Dendritic cell treated with granulocyte-macrophage colony-stimulating factor and Interleukin-4, amounts not matched to agents 40 ng/mL and 50 ng/mL, for 4 days (primary cell): ENCODE data around the gene ARHGEF26.

Source experiments
- H3K27ac Mint-ChIP-seq: one replicate; pipeline ENCODE4 v1.8.0; 2022; ENCODE audit warnings: mild to moderate bottlenecking, mixed read lengths
- H3K27me3 Mint-ChIP-seq: one replicate; pipeline ENCODE4 v1.8.0; 2022; ENCODE audit warnings: mild to moderate bottlenecking, mixed read lengths
- H3K36me3 Mint-ChIP-seq: one replicate; pipeline ENCODE4 v1.8.0; 2022; ENCODE audit warnings: low read depth, mixed read lengths
- H3K4me1 Mint-ChIP-seq: one replicate; pipeline ENCODE4 v1.8.0; 2022; ENCODE audit warnings: low read depth, mixed read lengths
- H3K4me3 Mint-ChIP-seq: one replicate; pipeline ENCODE4 v1.8.0; 2022; ENCODE audit warnings: mild to moderate bottlenecking, moderate library complexity, mixed read lengths
- H3K9me3 Mint-ChIP-seq: one replicate; pipeline ENCODE4 v1.8.0; 2022; ENCODE audit warnings: mixed read lengths
- intact Hi-C: fragments of 100-400 bp; cut with micrococcal nuclease; formaldehyde crosslinking; loops from one replicate; pipeline ENCODE4 v1.15.0; 2022

Gene ARHGEF26

GRCh38 chr3:154223519-154223918, 102.3 kb downstream of the ARHGEF26 start:
- Mint-ChIP-seq H3K27ac (no peak overlapping the region), H3K27me3 (no peaks in the 10 kb centered on the region), H3K9me3 (no peaks in the 10 kb centered on the region), H3K4me1 (no peaks in the 10 kb centered on the region), H3K36me3 (no peaks in the 10 kb centered on the region), H3K4me3 (no peak overlapping the region)
- intact Hi-C loops: no loop called here

GRCh38 chr3:154224366-154224765, 103.2 kb downstream of the ARHGEF26 start:
- Mint-ChIP-seq H3K36me3 (no peaks in the 10 kb centered on the region), H3K27me3 (no peaks in the 10 kb centered on the region), H3K4me1 (no peaks in the 10 kb centered on the region), H3K4me3 (no peak overlapping the region), H3K9me3 (no peaks in the 10 kb centered on the region), H3K27ac (no peak overlapping the region)
- intact Hi-C loops: no loop called here

DNA sequence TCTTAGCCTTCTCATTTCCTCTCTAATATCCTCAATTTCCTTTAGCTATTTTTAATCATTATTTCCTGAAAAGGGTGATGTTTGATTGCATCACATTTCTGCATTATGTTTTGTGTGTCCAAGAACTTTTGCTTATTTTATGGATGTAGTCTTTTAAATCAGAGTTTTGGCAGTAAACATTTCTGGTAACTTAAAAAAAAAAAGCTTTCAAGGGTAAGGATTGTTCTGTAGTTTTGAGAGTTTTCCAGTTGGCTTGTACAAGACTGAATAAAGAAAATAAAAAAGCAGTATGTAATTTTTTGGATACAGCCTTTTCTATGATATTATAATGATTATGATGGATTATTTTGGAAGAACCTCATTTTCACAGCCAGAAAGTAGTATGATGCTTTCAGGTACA, 103.7 kb downstream of the ARHGEF26 start:
- Mint-ChIP-seq H3K4me3 (no peak overlapping the region), H3K27me3 (no peaks in the 10 kb centered on the region), H3K4me1 (no peaks in the 10 kb centered on the region), H3K9me3 (no peaks in the 10 kb centered on the region), H3K27ac (no peak overlapping the region), H3K36me3 (no peaks in the 10 kb centered on the region)
- intact Hi-C loops: no loop called here

DNA sequence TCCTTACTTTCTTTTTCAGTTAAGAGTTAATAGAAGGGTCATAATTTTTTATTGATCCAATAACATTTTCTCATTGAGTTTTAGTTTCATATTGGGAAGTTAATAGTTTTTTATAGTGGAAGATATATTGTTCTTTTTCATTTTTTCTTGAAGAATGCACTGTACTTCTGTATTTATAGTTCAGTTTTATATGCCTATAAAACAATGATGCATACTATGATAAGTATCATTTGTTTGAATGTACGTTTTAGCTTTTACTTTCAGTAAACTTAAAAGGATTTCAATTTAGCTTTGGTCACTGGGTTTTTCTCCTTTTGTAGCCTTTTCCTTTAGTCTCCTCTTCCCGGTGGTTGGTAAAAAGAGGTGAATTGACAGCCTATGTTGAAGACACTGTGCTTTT, 104.3 kb downstream of the ARHGEF26 start:
- Mint-ChIP-seq H3K4me3 (no peak overlapping the region), H3K9me3 (no peaks in the 10 kb centered on the region), H3K27ac (no peak overlapping the region), H3K27me3 (no peaks in the 10 kb centered on the region), H3K36me3 (no peaks in the 10 kb centered on the region), H3K4me1 (no peaks in the 10 kb centered on the region)
- intact Hi-C loops: no loop called here

DNA sequence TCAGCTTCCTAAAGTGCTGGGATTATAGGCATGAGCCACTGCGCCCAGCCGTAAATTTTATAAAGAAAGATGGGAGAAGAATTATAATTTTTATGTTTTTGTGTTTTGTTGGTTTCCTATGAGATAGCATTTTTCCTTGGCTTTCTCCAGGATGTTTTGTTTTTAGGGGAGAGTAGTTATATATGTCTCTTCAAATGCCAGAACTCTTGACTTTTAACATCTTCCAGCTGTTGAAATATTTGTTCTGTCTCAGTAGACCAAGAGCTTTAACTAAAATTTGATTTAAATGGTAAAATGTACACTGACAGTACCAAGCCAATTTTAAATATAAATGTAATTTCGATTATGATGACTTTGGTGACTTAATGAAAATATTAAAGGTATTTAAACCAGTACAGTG, 106.3 kb downstream of the ARHGEF26 start:
- no peaks in the 10 kb centered on the region for H3K36me3 Mint-ChIP-seq
- no peaks in the 10 kb centered on the region for H3K27me3 Mint-ChIP-seq
- H3K27ac Mint-ChIP-seq: no peak overlapping the region
- intact Hi-C loops: no loop called here
- H3K4me3 Mint-ChIP-seq: no peak overlapping the region
- no peaks in the 10 kb centered on the region for H3K4me1 Mint-ChIP-seq
- no peaks in the 10 kb centered on the region for H3K9me3 Mint-ChIP-seq

DNA sequence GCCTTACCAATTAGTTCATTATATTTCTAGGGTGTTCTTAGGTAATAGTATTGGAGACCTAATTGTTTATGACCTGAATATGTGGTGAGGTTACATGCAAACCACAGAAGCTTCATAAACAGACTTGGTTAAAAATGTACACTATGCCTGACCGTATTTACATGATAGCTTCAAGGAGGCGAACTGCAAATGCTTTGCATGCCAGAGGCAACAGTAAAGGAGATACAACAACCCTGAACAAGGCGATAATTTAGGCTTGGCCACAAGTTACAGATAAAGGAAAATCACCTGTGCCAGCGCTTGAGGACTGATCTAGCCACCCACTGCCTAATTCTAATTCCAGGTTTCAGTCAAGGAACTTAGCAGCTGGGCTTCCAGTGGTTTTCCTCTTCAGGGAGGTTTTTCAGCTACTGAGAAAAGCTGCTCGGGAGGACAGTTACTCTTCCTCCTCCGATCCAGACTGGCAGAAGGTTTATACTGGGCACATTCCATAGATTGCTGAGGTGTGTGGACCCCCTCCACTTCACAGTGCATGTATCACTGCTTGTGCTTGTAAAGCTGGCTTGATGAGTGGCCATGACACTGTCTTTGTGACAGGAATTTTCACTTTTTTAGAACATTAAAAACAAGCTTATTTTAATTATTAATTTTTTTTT, 107.5 kb downstream of the ARHGEF26 start:
- H3K36me3 Mint-ChIP-seq: no peaks in the 10 kb centered on the region
- intact Hi-C loops: no loop called here
- H3K9me3 Mint-ChIP-seq: no peaks in the 10 kb centered on the region
- H3K4me3 Mint-ChIP-seq: no peak overlapping the region
- H3K27ac Mint-ChIP-seq: no peak overlapping the region
- no peaks in the 10 kb centered on the region for H3K27me3 Mint-ChIP-seq
- no peaks in the 10 kb centered on the region for H3K4me1 Mint-ChIP-seq

DNA sequence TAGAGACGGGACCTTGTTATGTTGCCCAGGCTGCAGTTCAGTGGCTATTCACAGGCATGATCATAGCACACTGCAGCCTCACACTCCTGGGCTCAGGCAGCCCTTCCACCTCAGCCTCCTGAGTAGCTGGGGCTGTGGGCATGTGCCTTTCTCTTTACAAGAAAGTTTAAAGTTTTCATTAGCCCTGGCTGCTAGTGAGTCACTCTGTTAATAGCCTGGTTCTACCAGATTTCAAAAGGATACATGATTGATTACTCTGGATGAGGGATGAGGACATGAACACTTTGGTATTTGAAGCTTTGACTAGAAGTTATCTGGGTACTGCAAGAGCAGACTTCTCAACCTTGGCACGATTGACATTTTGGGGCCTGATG, 108.0 kb downstream of the ARHGEF26 start:
- Mint-ChIP-seq H3K4me1 (no peaks in the 10 kb centered on the region), H3K27ac (no peak overlapping the region), H3K27me3 (no peaks in the 10 kb centered on the region), H3K36me3 (no peaks in the 10 kb centered on the region), H3K4me3 (no peak overlapping the region), H3K9me3 (no peaks in the 10 kb centered on the region)
- intact Hi-C loops: no loop called here

- intact Hi-C loops: no loop called here
- no peak overlapping the region for H3K27ac Mint-ChIP-seq
- no peaks in the 10 kb centered on the region for H3K27me3 Mint-ChIP-seq
- H3K4me3 Mint-ChIP-seq: no peak overlapping the region
- H3K36me3 Mint-ChIP-seq: no peaks in the 10 kb centered on the region
- no peaks in the 10 kb centered on the region for H3K9me3 Mint-ChIP-seq
- H3K4me1 Mint-ChIP-seq: no peaks in the 10 kb centered on the region
Observed at GRCh38 chr3:154235330-154235729, 114.1 kb downstream of the ARHGEF26 start.

- no peaks in the 10 kb centered on the region for H3K9me3 Mint-ChIP-seq
- no peaks in the 10 kb centered on the region for H3K27me3 Mint-ChIP-seq
- no peak overlapping the region for H3K4me3 Mint-ChIP-seq
- H3K27ac Mint-ChIP-seq: no peak overlapping the region
- intact Hi-C loops: no loop called here
- no peaks in the 10 kb centered on the region for H3K36me3 Mint-ChIP-seq
- no peaks in the 10 kb centered on the region for H3K4me1 Mint-ChIP-seq
Observed at GRCh38 chr3:154236331-154236730, 115.1 kb downstream of the ARHGEF26 start.

DNA sequence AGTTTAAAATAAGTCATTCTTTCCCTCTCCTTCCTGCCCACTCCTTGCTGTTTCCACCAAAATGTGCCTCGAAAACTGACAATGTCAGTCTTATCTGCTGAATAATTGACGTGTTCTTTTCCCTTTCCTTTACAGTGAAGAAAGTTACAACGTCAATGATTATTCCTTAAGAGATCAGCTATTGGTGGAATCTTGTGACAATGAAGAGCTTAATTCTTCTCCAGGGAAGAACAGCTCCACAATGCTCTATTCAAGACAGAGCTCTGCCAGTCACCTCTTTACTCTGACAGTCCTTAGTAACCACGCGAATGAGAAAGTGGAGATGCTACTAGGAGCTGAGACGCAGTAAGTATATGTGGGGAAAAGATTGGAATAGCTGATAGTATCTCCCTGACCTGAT, 119.0 kb downstream of the ARHGEF26 start:
- Mint-ChIP-seq H3K9me3 (no peaks in the 10 kb centered on the region), H3K36me3 (no peaks in the 10 kb centered on the region), H3K4me3 (no peak overlapping the region), H3K4me1 (peaks cover 2% of the 10 kb centered on the region), H3K27ac (no peak overlapping the region), H3K27me3 (no peaks in the 10 kb centered on the region)
- intact Hi-C loops: no loop called here

GRCh38 chr3:154241496-154241895, 120.3 kb downstream of the ARHGEF26 start:
- Mint-ChIP-seq H3K9me3 (no peaks in the 10 kb centered on the region), H3K27me3 (no peaks in the 10 kb centered on the region), H3K36me3 (peaks cover 2% of the 10 kb centered on the region)

GRCh38 chr3:154242766-154243165, 121.6 kb downstream of the ARHGEF26 start:
- Mint-ChIP-seq H3K4me1 (peaks cover 8% of the 10 kb centered on the region), H3K9me3 (no peaks in the 10 kb centered on the region), H3K27ac (no peak overlapping the region), H3K36me3 (peaks cover 11% of the 10 kb centered on the region), H3K27me3 (no peaks in the 10 kb centered on the region), H3K4me3 (no peak overlapping the region)
- intact Hi-C loops: no loop called here

More at GRCh38 chr3:154241496-154241895, 120.3 kb downstream of the ARHGEF26 start:
- no peak overlapping the region for H3K27ac Mint-ChIP-seq
- intact Hi-C loops: no loop called here
- H3K4me3 Mint-ChIP-seq: no peak overlapping the region
- H3K4me1 Mint-ChIP-seq: peaks cover 8% of the 10 kb centered on the region

DNA sequence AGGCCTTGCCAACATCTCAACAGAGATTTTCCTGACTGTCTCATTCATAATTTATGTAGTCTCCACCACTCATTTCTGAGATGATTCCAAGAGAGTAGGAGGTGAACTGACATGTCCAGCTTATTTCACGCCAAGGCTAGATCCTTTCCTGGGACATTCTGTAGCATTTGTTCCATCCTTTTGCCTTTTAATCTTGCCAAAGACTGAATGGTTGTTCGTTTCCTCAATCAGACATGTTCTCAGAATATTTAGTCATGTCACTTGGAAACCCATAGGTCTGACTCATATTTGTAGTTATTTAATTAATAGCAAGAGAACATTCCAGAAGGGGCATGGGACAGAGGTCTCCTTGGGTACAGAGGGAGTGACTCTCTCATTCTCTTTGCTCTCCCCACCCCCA, 122.2 kb downstream of the ARHGEF26 start:
- Mint-ChIP-seq H3K27me3 (no peaks in the 10 kb centered on the region), H3K4me1 (peaks cover 8% of the 10 kb centered on the region), H3K36me3 (peaks cover 11% of the 10 kb centered on the region), H3K9me3 (no peaks in the 10 kb centered on the region), H3K27ac (no peak overlapping the region), H3K4me3 (no peak overlapping the region)
- intact Hi-C loops: no loop called here

DNA sequence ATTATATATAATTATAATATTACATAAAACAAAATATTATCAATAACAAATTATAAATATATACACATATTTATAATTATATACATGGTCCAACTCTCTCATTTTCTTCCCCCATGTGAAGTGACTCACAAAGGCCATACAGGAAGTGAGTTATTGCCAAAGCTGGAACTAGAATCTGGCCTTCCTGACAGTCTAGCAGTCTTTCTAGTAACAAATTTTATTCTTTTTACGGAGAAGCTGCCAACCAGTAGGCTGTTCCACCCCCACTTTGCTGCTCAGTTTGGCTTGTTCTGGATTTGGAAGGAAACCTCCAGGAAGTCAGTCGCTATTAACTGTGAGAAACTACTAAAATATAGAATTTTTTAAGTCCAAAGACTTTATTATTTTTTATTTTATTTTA, 123.5 kb downstream of the ARHGEF26 start:
- peaks cover 8% of the 10 kb centered on the region for H3K4me1 Mint-ChIP-seq
- no peak overlapping the region for H3K27ac Mint-ChIP-seq
- H3K9me3 Mint-ChIP-seq: no peaks in the 10 kb centered on the region
- no peak overlapping the region for H3K4me3 Mint-ChIP-seq
- peaks cover 11% of the 10 kb centered on the region for H3K36me3 Mint-ChIP-seq
- H3K27me3 Mint-ChIP-seq: no peaks in the 10 kb centered on the region
- intact Hi-C loops: no loop called here

DNA sequence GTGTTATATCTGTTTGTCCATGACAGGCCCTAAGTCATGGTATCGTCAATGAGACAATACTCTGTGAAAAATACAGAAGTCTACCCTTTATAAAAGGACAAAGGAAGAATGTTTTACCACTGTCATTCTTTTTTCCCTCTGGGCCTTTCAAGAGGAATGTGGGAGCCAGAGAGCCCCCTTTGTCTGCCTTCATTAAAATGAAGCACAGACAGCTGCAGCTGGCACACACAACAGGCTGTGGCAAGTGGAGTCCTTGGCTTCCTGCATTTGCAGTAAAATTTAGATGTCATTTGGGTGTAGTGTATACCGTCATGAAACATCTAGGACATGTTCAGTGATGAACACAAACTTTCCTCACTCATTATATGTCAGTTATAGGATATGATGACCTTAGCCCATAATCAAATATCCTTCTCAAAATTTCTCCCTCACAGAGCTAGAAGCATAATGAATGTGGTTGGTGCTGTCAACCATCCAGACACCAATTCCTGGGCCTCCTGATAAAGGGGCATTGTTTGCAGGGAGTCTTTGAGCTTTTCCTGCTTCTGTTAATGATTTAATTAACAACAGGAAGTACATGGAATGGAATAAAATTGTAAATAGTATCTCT, 126.7 kb downstream of the ARHGEF26 start:
- Mint-ChIP-seq H3K4me3 (no peak overlapping the region), H3K27ac (no peak overlapping the region), H3K4me1 (peaks cover 10% of the 10 kb centered on the region), H3K9me3 (no peaks in the 10 kb centered on the region), H3K27me3 (no peaks in the 10 kb centered on the region), H3K36me3 (peaks cover 32% of the 10 kb centered on the region)
- intact Hi-C loops: no loop called here
